Measurements from ENCODE around the gene SH3YL1.

GRCh38 chr2:249538-250042, 14.2 kb downstream of the SH3YL1 start:
- TF ChIP-seq CTCF (IDR thresholded peaks at IDR 0.05) = no peak
- no peak for TF ChIP-seq RAD21 (IDR thresholded peaks at IDR 0.05; ENCODE audit: low read length)
- no peak for TF ChIP-seq MAX (IDR thresholded peaks at IDR 0.05; ENCODE audit: low read depth)
- TF ChIP-seq EP300 (IDR thresholded peaks at IDR 0.05; ENCODE audit: borderline replicate concordance in 1 of 2, low read depth in 1 of 2, low read length in 1 of 2) = no peak
- no peak for TF ChIP-seq EZH2phosphoT487 (IDR thresholded peaks at IDR 0.05; ENCODE audit: borderline replicate concordance, low read depth)
- TF ChIP-seq POLR2AphosphoS5 (IDR thresholded peaks at IDR 0.05; ENCODE audit: low read depth, low read length) = no peak
- TF ChIP-seq JUND (IDR thresholded peaks at IDR 0.05) = no peak
- no peak for TF ChIP-seq USF1 (IDR thresholded peaks at IDR 0.05; ENCODE audit: borderline replicate concordance, low read depth)
- TF ChIP-seq CHD2 (IDR thresholded peaks at IDR 0.05; ENCODE audit: low read length, partially characterized antibody) = no peak
- no peak for TF ChIP-seq TAF1 (IDR thresholded peaks at IDR 0.05; ENCODE audit: borderline replicate concordance, low read depth, low read length)
- no peak for TF ChIP-seq TEAD4 (IDR thresholded peaks at IDR 0.05; ENCODE audit: borderline replicate concordance, insufficient read depth)
- no peak for TF ChIP-seq REST (IDR thresholded peaks at IDR 0.05; ENCODE audit: low read depth, low read length)
- no peak for TF ChIP-seq IRF3 (IDR thresholded peaks at IDR 0.05; ENCODE audit: low read depth, low read length)
- no peak for TF ChIP-seq RXRA (IDR thresholded peaks at IDR 0.05; ENCODE audit: borderline replicate concordance, low read depth)

Measured in SK-N-SH (cell line).